Dorsolateral prefrontal cortex (tissue), 118 donors: ENCODE results near the gene ZC3H15. TPM values are rescaled to one million over a fixed set of nuclear protein-coding genes. Genes with fewer than 3 reads are reported as not detected.

Experiments used
- total RNA-seq, 120 experiments: library from RNA; stranded (reverse); gene quantifications; one replicate each; pipeline versions ENCODE4 v1.2.3 to v1.2.4, GENCODE V29; 2022

ZC3H15 gene
- total RNA-seq, 120 experiments from 2014 or later, result 41.9 to 87.7 (median 64.8) TPM

Other genes with a start within 250 kb of the ZC3H15 start
- 100 to 1,000 TPM in 30 of 120 experiments, 10 to 100 TPM in 90; 50.3 to 160 (median 86.2) TPM for gene ITGAV, start 103.8 kb downstream of the ZC3H15 start, total RNA-seq
- 100 to 1,000 TPM; 110 to 355 (median 223) TPM for gene FAM171B, start 207.8 kb downstream of the ZC3H15 start, total RNA-seq